Measurements from ENCODE around the gene SZT2. TPM values are rescaled to one million over a fixed set of nuclear protein-coding genes. Genes with fewer than 3 reads are reported as not detected.

The SZT2 gene
- total and polyA plus RNA-seq, 2 of the 13 experiments (the other 11 are each of a cell fraction or from before 2014, with no cell fraction given) = 8.0 to 8.8 TPM

GRCh38 chr1:43389326-43390313 is at the start of gene SZT2, which contains the start of gene MED8 (continued):
- peak; percentile 100 for TF ChIP-seq ZNF142 (CRISPR knock-in tag; IDR thresholded peaks at IDR 0.05)
- TF ChIP-seq HNRNPUL1 (IDR thresholded peaks at IDR 0.05; ENCODE audit: low read depth, low read length) = no peak
- TF ChIP-seq SKIL (CRISPR knock-in tag; IDR thresholded peaks at IDR 0.05; ENCODE audit: borderline replicate concordance) = 0 out of 2 replicates have a peak, but pooled peaks have one; percentile 55
- TF ChIP-seq E2F5 (CRISPR knock-in tag; conservative IDR thresholded peaks at IDR 0.05) = no peak
- TF ChIP-seq MTA1 (CRISPR knock-in tag; IDR thresholded peaks at IDR 0.05; ENCODE audit: borderline replicate concordance) = no peak
- no peak for TF ChIP-seq SKI (IDR thresholded peaks at IDR 0.05; ENCODE audit: partially characterized antibody)
- TF ChIP-seq ZIK1 (CRISPR knock-in tag; IDR thresholded peaks at IDR 0.05; ENCODE audit: borderline replicate concordance, low read depth) = no peak
- TF ChIP-seq TRAFD1 (CRISPR knock-in tag; IDR thresholded peaks at IDR 0.05; ENCODE audit: borderline replicate concordance) = no peak
- TF ChIP-seq LBX2 (CRISPR knock-in tag; IDR thresholded peaks at IDR 0.05; ENCODE audit: borderline replicate concordance) = no peak
- TF ChIP-seq ZNF432 (CRISPR knock-in tag; IDR thresholded peaks at IDR 0.05; ENCODE audit: borderline replicate concordance) = no peak
- peak; percentile 40; the same call in 1 of the 2 replicates for TF ChIP-seq ZNF543 (CRISPR knock-in tag; IDR thresholded peaks at IDR 0.05)
- no peak for TF ChIP-seq ZSCAN12 (CRISPR knock-in tag; IDR thresholded peaks at IDR 0.05)
- TF ChIP-seq SP4 (CRISPR knock-in tag; IDR thresholded peaks at IDR 0.05) = peak; percentile 84
- TF ChIP-seq ZNF792 (CRISPR knock-in tag; IDR thresholded peaks at IDR 0.05) = peak; percentile 76; the same call in 1 of the 2 replicates
- TF ChIP-seq GTF3A (CRISPR knock-in tag; conservative IDR thresholded peaks at IDR 0.05) = no peak
- peak; percentile 46 for TF ChIP-seq ZNF12 (CRISPR knock-in tag; IDR thresholded peaks at IDR 0.05)
